H1 (cell line): Measurements from ENCODE around the gene S100A10. TPM values are rescaled to one million over a fixed set of nuclear protein-coding genes. Genes with fewer than 3 reads are reported as not detected.

ENCODE experiments used
- CTCF ChIA-PET: fragments of 300-600 bp; sonication (Branson Sonifier 250); formaldehyde crosslinking; loops from one replicate; lab custom pipeline; 2021; ENCODE audit not compliant: partially characterized antibody; lab: Charles Lee
- POLR2A ChIA-PET: fragments of 300-600 bp; sonication (Branson Sonifier 250); formaldehyde crosslinking; loops from one replicate; lab custom pipeline; 2021; ENCODE audit warnings: inconsistent platforms; ENCODE audit not compliant: partially characterized antibody; lab: Charles Lee
- DNase-seq, 2 experiments: peaks; one replicate each; pipeline versions ENCODE4 v3.0.0 to v3.0.0-alpha.2; 2010 to 2022; ENCODE audit warnings: low spot score in 2 of 2, low read depth in 1 of 2, mixed read lengths in 1 of 2
- FAIRE-seq: peaks from 2 replicates; lab custom pipeline; 2011; peaks lifted over from hg19 to GRCh38; lab: Jason Lieb, UNC
- H2AFZ ChIP-seq: 2 replicates; pipeline ENCODE4 v1.8.1; 2012; ENCODE audit warnings: low read length, inconsistent platforms
- H2AK5ac ChIP-seq: 2 replicates; pipeline ENCODE4 v1.6.1; 2013; ENCODE audit warnings: low read depth, low read length
- H2BK120ac ChIP-seq: replicated peaks from 2 replicates; pipeline ENCODE3; 2013; ENCODE audit warnings: low read depth, low read length, inconsistent platforms
- H2BK12ac ChIP-seq: 2 replicates; pipeline ENCODE4 v1.6.1; 2013; ENCODE audit warnings: low read depth, low read length
- H2BK15ac ChIP-seq: 2 replicates; pipeline ENCODE4 v1.6.1; 2013; ENCODE audit warnings: low read length
- H2BK20ac ChIP-seq: 2 replicates; pipeline ENCODE4 v1.6.1; 2013; ENCODE audit warnings: low read length
- H2BK5ac ChIP-seq: 2 replicates; pipeline ENCODE4 v1.6.1; 2013; ENCODE audit warnings: low read depth, low read length
- H3K14ac ChIP-seq: 2 replicates; pipeline ENCODE4 v1.6.1; 2013; ENCODE audit warnings: inconsistent platforms; ENCODE audit not compliant: insufficient read length
- H3K18ac ChIP-seq: 2 replicates; pipeline ENCODE4 v1.6.1; 2013; ENCODE audit warnings: low read length; ENCODE audit errors: extremely low read depth
- H3K23ac ChIP-seq: 2 replicates; pipeline ENCODE4 v1.6.1; 2013; ENCODE audit warnings: inconsistent platforms; ENCODE audit not compliant: insufficient read length
- H3K23me2 ChIP-seq: 2 replicates; pipeline ENCODE4 v1.6.1; 2013; ENCODE audit warnings: low read depth, low read length
- H3K27ac ChIP-seq: 2 replicates; pipeline ENCODE4 v1.6.1; 2011; ENCODE audit warnings: low read depth, low read length, inconsistent platforms
- H3K27me3 ChIP-seq, 4 experiments: replicated peaks in 1 of 4; 1 replicate in 1 of 4; 2 replicates in 3 of 4; pipeline versions ENCODE4 v1.6.1 to v1.8.1; 2011 to 2013; ENCODE audit warnings: low read length in 3 of 4, mild to moderate bottlenecking in 3 of 4, inconsistent platforms in 2 of 4, mixed read lengths in 2 of 4, moderate library complexity in 1 of 4; ENCODE audit not compliant: control insufficient read depth in 3 of 4, insufficient read depth in 3 of 4; ENCODE audit errors: extremely low read depth in 1 of 4
- H3K36me3 ChIP-seq, 4 experiments: 2 replicates each; pipeline versions ENCODE4 v1.6.1 to v1.8.1; 2011 to 2013; ENCODE audit warnings: mild to moderate bottlenecking in 4 of 4, low read length in 3 of 4, moderate library complexity in 2 of 4, control low read depth in 1 of 4, inconsistent platforms in 1 of 4; ENCODE audit not compliant: insufficient read depth in 4 of 4, control insufficient read depth in 2 of 4
- H3K4ac ChIP-seq: replicated peaks from 2 replicates; pipeline ENCODE3; 2013; ENCODE audit warnings: low read length, low read depth, mixed read lengths, inconsistent platforms; ENCODE audit not compliant: insufficient read length
- H3K4me1 ChIP-seq, 4 experiments: replicated peaks in 1 of 4; 1 replicate in 1 of 4; 2 replicates in 3 of 4; pipeline versions ENCODE4 v1.6.1 to v1.8.1; 2011 to 2013; ENCODE audit warnings: low read length in 3 of 4, inconsistent platforms in 2 of 4, mixed read lengths in 1 of 4; ENCODE audit not compliant: insufficient read depth in 4 of 4, control insufficient read depth in 3 of 4
- H3K4me2 ChIP-seq, 2 experiments: 2 replicates each; pipeline versions ENCODE4 v1.6.1 to v1.8.1; 2011 to 2013; ENCODE audit warnings: low read depth in 2 of 2, low read length in 2 of 2, control low read depth in 1 of 2, inconsistent platforms in 1 of 2, mild to moderate bottlenecking in 1 of 2; ENCODE audit not compliant: insufficient read depth in 1 of 2
- H3K4me3 ChIP-seq, 4 experiments: fragments of 200-600, 300-600 bp in 1 of 4; sonication (generic), shearing (Covaris generic), sonication (Bioruptor Twin) in 1 of 4; 2 replicates each; pipeline versions ENCODE4 v1.5.1 to v1.8.1; 2011 to 2016; ENCODE audit warnings: low read length in 4 of 4, low read depth in 3 of 4, control low read depth in 2 of 4, inconsistent platforms in 2 of 4, mild to moderate bottlenecking in 2 of 4, mixed read lengths in 1 of 4, moderate library complexity in 1 of 4; ENCODE audit not compliant: insufficient read depth in 2 of 4; ENCODE audit errors: extremely low read depth in 1 of 4
- H3K56ac ChIP-seq: replicated peaks from 2 replicates; pipeline ENCODE3; 2013; ENCODE audit warnings: low read depth, mild to moderate bottlenecking, mixed read lengths, low read length, inconsistent platforms; ENCODE audit not compliant: insufficient read length
- H3K79me1 ChIP-seq: 2 replicates; pipeline ENCODE4 v1.6.1; 2013; ENCODE audit warnings: low read depth, low read length, control low read depth
- H3K79me2 ChIP-seq, 2 experiments: 2 replicates each; pipeline versions ENCODE4 v1.6.1 to v1.8.1; 2012 to 2013; ENCODE audit warnings: low read length in 2 of 2, mild to moderate bottlenecking in 2 of 2, inconsistent platforms in 1 of 2; ENCODE audit not compliant: insufficient read depth in 2 of 2, control insufficient read depth in 1 of 2
- H3K9ac ChIP-seq, 4 experiments: replicated peaks in 1 of 4; 1 replicate in 1 of 4; 2 replicates in 3 of 4; pipeline versions ENCODE4 v1.6.1 to v1.8.1; 2011 to 2013; ENCODE audit warnings: low read depth in 3 of 4, low read length in 3 of 4, control low read depth in 2 of 4, mild to moderate bottlenecking in 2 of 4, moderate library complexity in 2 of 4, inconsistent platforms in 1 of 4; ENCODE audit errors: extremely low read depth in 1 of 4
- H3K9me3 ChIP-seq, 2 experiments: 2 replicates each; pipeline versions ENCODE4 v1.6.1 to v1.8.1; 2012 to 2013; ENCODE audit warnings: mild to moderate bottlenecking in 2 of 2, moderate library complexity in 2 of 2, control low read depth in 1 of 2, inconsistent platforms in 1 of 2, low read depth in 1 of 2, low read length in 1 of 2, mixed read lengths in 1 of 2; ENCODE audit not compliant: insufficient read depth in 2 of 2
- H4K20me1 ChIP-seq, 2 experiments: replicated peaks in 1 of 2; 2 replicates each; pipeline versions ENCODE3 to v1.8.1; 2011 to 2013; ENCODE audit warnings: inconsistent platforms in 2 of 2, low read length in 2 of 2, mild to moderate bottlenecking in 1 of 2; ENCODE audit not compliant: insufficient read depth in 2 of 2, control insufficient read depth in 1 of 2
- H4K5ac ChIP-seq: 2 replicates; pipeline ENCODE4 v1.6.1; 2013; ENCODE audit warnings: low read length, low read depth, mixed read lengths, inconsistent platforms; ENCODE audit not compliant: insufficient read length
- H4K8ac ChIP-seq: 2 replicates; pipeline ENCODE4 v1.8.0; 2013; ENCODE audit warnings: mild to moderate bottlenecking, moderate library complexity, low read length, inconsistent platforms; ENCODE audit not compliant: insufficient read depth; ENCODE audit errors: extremely low read depth
- H4K91ac ChIP-seq: replicated peaks from 2 replicates; pipeline ENCODE3; 2013; ENCODE audit warnings: low read length, mixed read lengths, inconsistent platforms; ENCODE audit not compliant: insufficient read length
- ATF3 ChIP-seq: IDR thresholded peaks from 2 replicates; pipeline ENCODE4 v1.6.1; 2011; ENCODE audit warnings: low read depth, mild to moderate bottlenecking, low read length; ENCODE audit not compliant: insufficient read depth
- CEBPB ChIP-seq: IDR thresholded peaks from 2 replicates; pipeline ENCODE4 v1.6.1; 2012; ENCODE audit warnings: low read depth, low read length
- CHD1 ChIP-seq: IDR thresholded peaks from 2 replicates; pipeline ENCODE4 v1.6.1; 2012; ENCODE audit warnings: low read depth, low read length, improper control_type of control experiment
- CREB1 ChIP-seq: IDR thresholded peaks from 2 replicates; pipeline ENCODE4 v1.6.1; 2012; ENCODE audit warnings: inconsistent platforms
- CTBP2 ChIP-seq: IDR thresholded peaks from 2 replicates; pipeline ENCODE4 v1.7.0; 2011; ENCODE audit warnings: borderline replicate concordance, mild to moderate bottlenecking, moderate library complexity, mixed read lengths, low read length; ENCODE audit not compliant: insufficient read depth, insufficient read length
- EZH2 ChIP-seq: fragments of 200-600 bp; sonication (generic); IDR thresholded peaks from 2 replicates; pipeline ENCODE4 v1.7.1; 2012; ENCODE audit warnings: low read depth, mild to moderate bottlenecking, moderate library complexity, low read length, inconsistent platforms; ENCODE audit not compliant: severe bottlenecking
- HDAC6 ChIP-seq: IDR thresholded peaks from one replicate; pipeline ENCODE4 v1.7.1; 2012; ENCODE audit warnings: low read depth, mild to moderate bottlenecking, inconsistent platforms, low read length, moderate library complexity
- SP2 ChIP-seq: IDR thresholded peaks from 2 replicates; pipeline ENCODE4 v1.6.1; 2012; ENCODE audit warnings: mild to moderate bottlenecking, low read length, inconsistent platforms
- TBP ChIP-seq: IDR thresholded peaks from 2 replicates; pipeline ENCODE4 v1.6.1; 2011; ENCODE audit warnings: low read depth, low read length, improper control_type of control experiment
- WGBS, 2 experiments: shearing (Covaris generic) in 1 of 2; methylation state at CpG; one replicate each; pipeline versions ENCODE4 v1.1.6 to v1.1.7; 2013 to 2015; ENCODE audit warnings: low lambda C conversion rate in 2 of 2, mixed read lengths in 2 of 2, inconsistent platforms in 1 of 2, low coverage in 1 of 2, missing lambda C conversion rate in 1 of 2; ENCODE audit not compliant: insufficient replicate concordance in 2 of 2, insufficient coverage in 1 of 2, insufficient read length in 1 of 2; ENCODE audit errors: extremely low coverage in 1 of 2, missing lambda C conversion rate in 1 of 2; 5-methylcytosine and 5-hydroxymethylcytosine counted together
- polyA plus RNA-seq, 7 experiments: library from polyadenylated mRNA; depleted of rRNA in 3 of 7; stranded (reverse) in 5 of 7; unstranded in 2 of 7; fragments of >200 nt in 5 of 7; fragments of 200-250 nt in 2 of 7; gene quantifications; 1 replicate in 5 of 7; 2 replicates in 1 of 7; 4 replicates in 1 of 7; pipeline versions ENCODE4 v1.2.1 to v1.2.3, GENCODE V29; 2011 to 2013; ENCODE audit warnings: missing spikeins in 2 of 7, mixed read lengths in 2 of 7
- total RNA-seq: library from RNA; stranded (reverse); fragmentation: NEBNext Ultra II Directional; extraction: Animal tissue kit (Norgen Biotek cat#: 25700); gene quantifications from 2 replicates; pipeline ENCODE4 v1.2.1, GENCODE V29; 2021

Gene S100A10
- total and polyA plus RNA-seq, 2 of the 8 experiments (the other 6 are each of a cell fraction or from before 2014, with no cell fraction given), result 23.9 to 231 TPM

GRCh38 chr1:151994956-151995355 is 1.3 kb upstream of the S100A10 start:
- Histone ChIP-seq H2BK15ac (0 out of 2 replicates have a peak overlapping the region, but pooled peaks have one; percentile 8), H4K8ac (no peak overlapping the region), H3K36me3 (no peaks in the 10 kb centered on the region), H3K27me3 (peaks cover 0 to 13% (median 6%) of the 10 kb centered on the region in 4 experiments; a peak in 4 of 7 replicates), H2BK120ac (no peak overlapping the region), H2BK12ac (no peak overlapping the region; the same call in 1 of the 2 replicates), H4K91ac (no peak overlapping the region), H3K79me1 (no peaks in the 10 kb centered on the region), H4K5ac (no peak overlapping the region), H3K4me1 (peaks cover 3 to 25% (median 10%) of the 10 kb centered on the region in 4 experiments; a peak in 6 of 7 replicates), H2AFZ (0 out of 2 replicates have a peak overlapping the region, but pooled peaks have one; percentile 26), H3K14ac (no peak overlapping the region), H3K56ac (no peak overlapping the region), H2BK5ac (peak overlapping the region; percentile 2; the same call in 1 of the 2 replicates), H3K9ac (no peak overlapping the region), H3K79me2 (peaks cover 2 to 22% of the 10 kb centered on the region in 2 experiments; a peak in 3 of 4 replicates), H4K20me1 (peaks cover 0 to 2% of the 10 kb centered on the region in 2 experiments), H3K23me2 (peaks cover 14% of the 10 kb centered on the region), H2AK5ac (no peak overlapping the region), H3K4ac (peak overlapping the region; percentile 30), H3K9me3 (no peaks in the 10 kb centered on the region), H2BK20ac (no peak overlapping the region), H3K23ac (no peak overlapping the region), H3K27ac (no peak overlapping the region), H3K4me2 (peak overlapping the region; percentile 87 to 96; a peak in 2 of 4 replicates), H3K18ac (no peak overlapping the region; the same call in 1 of the 2 replicates), H3K4me3 (peak overlapping the region in 1 of 4 experiments; percentile 24; a peak in 1 of 8 replicates)
- whole genome bisulfite sequencing, 2 experiments, result 46% methylated on average over 6 of the region's 6 CpGs; no CpG with 5 or more reads in 1 of the 2 experiments
- FAIRE-seq (no peak), DNase-seq (no peak)
- POLR2A ChIA-PET, result interaction anchor here (0.9 to 1.3 kb wide), 3 partner anchors 9 to 89 kb away, joined by 3 read pairs; no protein-coding TSS in a partner anchor
- CTCF ChIA-PET, result interaction anchor here (0.6 to 31.0 kb wide), 7 partner anchors 8 to 191 kb away, joined by 3 to 553 read pairs (median 4); no protein-coding TSS in a partner anchor
- TF ChIP-seq ATF3 (no peak), CEBPB (no peak), CREB1 (no peak), TBP (no peak), HDAC6 (no peak), EZH2 (no peak), CTBP2 (no peak), SP2 (no peak), CHD1 (no peak)
